Stomach (tissue), 9 donors: ENCODE results near the gene KASH5. TPM values are rescaled to one million over a fixed set of nuclear protein-coding genes. Genes with fewer than 3 reads are reported as not detected.

Experiments used
- DNase-seq, 2 donors: peaks; one replicate each; pipeline versions ENCODE4 v3.0.0 to v3.0.0-alpha.2; 2013 to 2019
- H3K27ac ChIP-seq, 5 donors: fragments of 200-600 bp in 4 of 5; sonication (generic) in 4 of 5; one replicate each; pipeline ENCODE4 v1.5.1; 2013 to 2019; ENCODE audit warnings: mild to moderate bottlenecking in 1 of 5, moderate library complexity in 1 of 5
- H3K27me3 ChIP-seq, 3 donors: fragments of 200-600 bp; sonication (generic); one replicate each; pipeline ENCODE4 v1.5.1; 2017 to 2019; ENCODE audit warnings: mixed run types in 1 of 3
- H3K36me3 ChIP-seq, 4 donors: fragments of 200-600 bp; sonication (generic); 1 replicate in 3 of 4; 2 replicates in 1 of 4; pipeline ENCODE4 v1.5.1; 2016 to 2019
- H3K4me1 ChIP-seq, 4 donors: fragments of 200-600 bp; sonication (generic); one replicate each; pipeline ENCODE4 v1.5.1; 2016 to 2019
- H3K4me3 ChIP-seq, 4 donors: fragments of 200-600 bp; sonication (generic) in 3 of 4; one replicate each; pipeline ENCODE4 v1.5.1; 2016 to 2019; ENCODE audit warnings: mild to moderate bottlenecking in 1 of 4
- H3K9me3 ChIP-seq, 4 donors: fragments of 200-600 bp; sonication (generic); one replicate each; pipeline ENCODE4 v1.5.1; 2016 to 2019
- CTCF ChIP-seq, 7 experiments: fragments of 450-650 bp in 4 of 7; fragments of 200-600 bp in 3 of 7; sonication (generic) in 3 of 7; IDR thresholded peaks; one replicate each; pipeline ENCODE4 v1.5.1; 2016 to 2019; ENCODE audit warnings: antibody characterized with exemption in 7 of 7, control low read depth in 2 of 7, mild to moderate bottlenecking in 1 of 7
- EP300 ChIP-seq: sonication (generic); formaldehyde crosslinking; IDR thresholded peaks from one replicate; pipeline ENCODE4 v1.6.1; 2017; ENCODE audit warnings: antibody characterized with exemption
- POLR2A ChIP-seq, 4 donors: fragments of 450-650 bp; IDR thresholded peaks; one replicate each; pipeline ENCODE4 v1.6.1; 2016; ENCODE audit warnings: antibody characterized with exemption in 4 of 4, control low read depth in 2 of 4, mild to moderate bottlenecking in 1 of 4, moderate library complexity in 1 of 4
- POLR2AphosphoS5 ChIP-seq, 3 donors: sonication (generic); formaldehyde crosslinking; IDR thresholded peaks; one replicate each; pipeline ENCODE4 v1.6.1; 2016; ENCODE audit warnings: antibody characterized with exemption in 3 of 3
- whole genome bisulfite sequencing, 5 donors: extraction: QIAGEN DNeasy Blood & Tissue Kit in 3 of 5; methylation state at CpG; one replicate each; pipeline versions ENCODE4 v1.1.5 to v1.1.7; 2013 to 2018; 5-methylcytosine and 5-hydroxymethylcytosine counted together
- intact Hi-C: fragments of 100-400 bp; cut with DNase I; formaldehyde crosslinking; loops from one replicate; pipeline ENCODE4 v1.15.1; 2023; ENCODE audit warnings: low total_unique reads
- polyA plus RNA-seq, 3 donors: library from polyadenylated mRNA; stranded (reverse); fragments of 200-250 nt; gene quantifications; one replicate each; pipeline ENCODE4 v1.2.3, GENCODE V29; 2013
- total RNA-seq, 5 donors: library from RNA; depleted of rRNA; stranded (reverse); fragments of >200 nt; gene quantifications; one replicate each; pipeline versions ENCODE4 v1.1.0 to v1.2.3, GENCODE V29; 2014 to 2016
- donor health status: healthy with polysubstance abuse.
- donor health status: Bipolar disorder and iron deficiency.
- donor health status: healthy.

KASH5 gene
- total and polyA plus RNA-seq, 8 donors: 0.20 to 0.37 TPM; not detected in 6

DNA sequence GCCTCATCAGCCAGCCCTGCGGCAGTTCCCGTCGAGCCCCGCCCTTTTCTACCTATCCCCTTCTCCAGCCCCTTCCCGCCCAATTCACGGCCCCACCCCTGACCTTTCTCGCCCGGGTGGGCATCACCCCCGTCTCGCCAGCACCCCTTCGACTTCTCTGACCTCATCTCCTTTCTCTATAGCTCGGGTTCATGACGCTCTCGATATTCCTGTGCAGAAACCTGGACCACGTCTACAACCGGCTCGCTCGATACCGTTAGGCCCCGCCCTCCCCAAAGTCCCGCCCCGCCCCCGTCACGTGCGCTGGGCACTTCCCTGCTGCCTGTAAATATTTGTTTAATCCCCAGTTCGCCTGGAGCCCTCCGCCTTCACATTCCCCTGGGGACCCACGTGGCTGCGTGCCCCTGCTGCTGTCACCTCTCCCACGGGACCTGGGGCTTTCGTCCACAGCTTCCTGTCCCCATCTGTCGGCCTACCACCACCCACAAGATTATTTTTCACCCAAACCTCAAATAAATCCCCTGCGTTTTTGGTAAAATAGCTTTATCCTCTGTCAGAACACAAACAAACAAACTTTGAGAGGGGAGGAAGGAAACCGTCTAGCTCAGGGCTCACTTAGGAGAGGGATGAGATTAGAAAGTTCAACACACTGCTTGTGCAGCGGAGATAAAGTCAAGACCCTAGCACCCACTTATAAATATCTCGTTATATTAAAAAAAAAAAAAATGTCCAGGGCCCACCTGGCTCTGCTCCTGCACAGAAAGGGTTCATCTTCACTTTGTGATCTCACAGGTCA, 47.8 kb upstream of the KASH5 start:
- WGBS, 5 donors: 5 to 19% (median 13%) methylated on average over 36 of the region's 36 CpGs
- Histone ChIP-seq H3K4me1 (peaks cover 34 to 50% (median 36%) of the 10 kb centered on the region in 4 donors), H3K27me3 (no peaks in the 10 kb centered on the region), H3K4me3 (peak overlapping the region; percentile 40 to 56 (median 43)), H3K36me3 (peaks cover 29 to 48% (median 46%) of the 10 kb centered on the region in 4 donors), H3K9me3 (no peaks in the 10 kb centered on the region), H3K27ac (peak overlapping the region; percentile 82 to 96 (median 93))
- intact Hi-C loops: no loop called here
- DNase-seq: peak; percentile 84 to 92
- TF ChIP-seq CTCF (IDR thresholded peaks at IDR 0.05) (no peak), POLR2AphosphoS5 (IDR thresholded peaks at IDR 0.05) (peak in 1 of 3 donors; percentile 30)

DNA sequence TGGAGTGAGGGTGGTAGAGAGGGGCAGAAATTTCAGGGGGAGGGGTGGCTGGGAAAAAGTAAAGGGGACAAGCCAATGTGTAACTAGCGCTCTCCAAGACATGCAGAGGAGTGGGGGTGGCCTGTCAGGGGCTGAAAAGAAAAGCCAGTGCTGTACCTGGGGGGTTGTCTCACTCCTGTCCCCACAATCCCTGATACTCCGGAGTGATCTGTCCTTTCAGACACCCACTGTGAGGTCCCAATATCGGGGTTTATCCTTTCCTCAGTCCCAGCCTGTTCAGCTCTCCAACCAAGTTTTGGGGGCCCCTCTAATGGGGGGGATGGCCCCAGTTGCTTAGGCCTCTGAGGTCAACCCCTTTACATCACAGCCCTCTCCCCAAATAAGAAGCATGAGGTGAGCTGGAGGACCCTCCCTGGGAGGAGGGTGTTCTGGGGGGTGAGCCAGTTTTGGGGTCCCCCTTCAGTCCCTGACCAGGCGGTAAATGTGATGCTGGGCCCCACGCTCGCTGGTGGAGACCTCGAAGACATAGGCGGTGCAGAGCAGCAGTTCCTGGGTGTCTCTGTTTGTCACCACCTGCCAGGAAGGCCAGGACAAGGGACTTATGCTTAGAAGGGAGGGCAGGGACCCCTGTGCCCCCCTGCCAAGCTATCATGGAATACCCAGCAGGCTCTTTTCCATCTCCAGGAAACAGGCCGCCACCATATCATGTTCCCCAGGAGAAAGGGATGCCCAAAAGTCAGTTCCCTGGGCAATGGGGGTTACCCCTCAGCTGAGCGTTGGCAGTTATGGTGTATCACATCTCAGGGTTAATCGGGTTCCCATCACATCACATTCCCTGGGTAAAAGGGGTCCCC, 47.0 kb upstream of the KASH5 start:
- H3K27me3 ChIP-seq: no peaks in the 10 kb centered on the region
- H3K27ac ChIP-seq: peak overlapping the region; percentile 32 to 93 (median 92)
- H3K9me3 ChIP-seq: no peaks in the 10 kb centered on the region
- peaks cover 30 to 57% (median 54%) of the 10 kb centered on the region in 4 donors for H3K36me3 ChIP-seq
- H3K4me1 ChIP-seq: peaks cover 34 to 50% (median 36%) of the 10 kb centered on the region in 4 donors
- peak overlapping the region in 1 of 4 donors; percentile 56 for H3K4me3 ChIP-seq
- WGBS, 5 donors: 88 to 93% (median 91%) methylated on average over 9 to 11 of the region's 11 CpGs
- no peak for DNase-seq
- intact Hi-C loops: no loop called here
- TF ChIP-seq CTCF (IDR thresholded peaks at IDR 0.05) (no peak), EP300 (no peak), POLR2A (IDR thresholded peaks at IDR 0.05) (no peak), POLR2AphosphoS5 (IDR thresholded peaks at IDR 0.05) (no peak)

GRCh38 chr19:49342291-49342721, 45.7 kb upstream of the KASH5 start:
- H3K4me3 ChIP-seq: no peak overlapping the region
- no peaks in the 10 kb centered on the region for H3K27me3 ChIP-seq
- H3K27ac ChIP-seq: no peak overlapping the region
- WGBS, 5 donors: 88 to 94% (median 92%) methylated on average over 11 of the region's 11 CpGs
- intact Hi-C loops: no loop called here
- H3K4me1 ChIP-seq: peaks cover 34 to 39% (median 36%) of the 10 kb centered on the region in 4 donors
- no peaks in the 10 kb centered on the region for H3K9me3 ChIP-seq
- no peak for DNase-seq
- TF ChIP-seq POLR2AphosphoS5 (IDR thresholded peaks at IDR 0.05) (no peak), POLR2A (IDR thresholded peaks at IDR 0.05) (no peak), EP300 (no peak), CTCF (IDR thresholded peaks at IDR 0.05) (no peak)
- H3K36me3 ChIP-seq: peaks cover 41 to 69% (median 66%) of the 10 kb centered on the region in 4 donors

DNA sequence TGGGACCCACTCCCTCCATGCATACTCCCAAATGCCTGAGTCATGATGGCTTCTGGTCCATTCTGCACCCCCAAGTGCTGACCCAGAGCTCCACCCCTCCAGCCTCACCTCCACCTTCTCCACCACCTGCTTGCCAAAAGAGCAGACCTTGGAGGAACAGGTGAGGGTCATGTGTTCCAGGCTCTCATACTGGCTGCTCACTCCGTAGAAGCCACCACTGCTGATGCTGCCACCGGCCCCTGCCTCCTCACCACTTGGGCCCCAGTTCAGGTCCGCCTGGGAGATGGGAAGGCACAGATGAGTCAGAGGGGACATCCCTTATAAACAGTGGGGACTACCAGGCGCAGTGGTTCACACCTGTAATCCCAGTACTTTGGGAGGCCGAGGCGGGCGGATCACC, 44.9 kb upstream of the KASH5 start:
- TF ChIP-seq POLR2AphosphoS5 (IDR thresholded peaks at IDR 0.05) (no peak), POLR2A (IDR thresholded peaks at IDR 0.05) (no peak), EP300 (no peak), CTCF (IDR thresholded peaks at IDR 0.05) (no peak)
- H3K36me3 ChIP-seq: peaks cover 44 to 77% (median 74%) of the 10 kb centered on the region in 4 donors
- no peak overlapping the region for H3K4me3 ChIP-seq
- H3K27me3 ChIP-seq: no peaks in the 10 kb centered on the region
- 83 to 96% (median 93%) methylated on average over 6 to 7 of the region's 7 CpGs for WGBS, 5 donors
- no peak for DNase-seq
- H3K27ac ChIP-seq: no peak overlapping the region
- H3K9me3 ChIP-seq: no peaks in the 10 kb centered on the region
- intact Hi-C loops: no loop called here
- H3K4me1 ChIP-seq: peaks cover 30 to 32% (median 31%) of the 10 kb centered on the region in 4 donors
